ENCODE results near the gene TXNRD2.

TXNRD2 gene

DNA sequence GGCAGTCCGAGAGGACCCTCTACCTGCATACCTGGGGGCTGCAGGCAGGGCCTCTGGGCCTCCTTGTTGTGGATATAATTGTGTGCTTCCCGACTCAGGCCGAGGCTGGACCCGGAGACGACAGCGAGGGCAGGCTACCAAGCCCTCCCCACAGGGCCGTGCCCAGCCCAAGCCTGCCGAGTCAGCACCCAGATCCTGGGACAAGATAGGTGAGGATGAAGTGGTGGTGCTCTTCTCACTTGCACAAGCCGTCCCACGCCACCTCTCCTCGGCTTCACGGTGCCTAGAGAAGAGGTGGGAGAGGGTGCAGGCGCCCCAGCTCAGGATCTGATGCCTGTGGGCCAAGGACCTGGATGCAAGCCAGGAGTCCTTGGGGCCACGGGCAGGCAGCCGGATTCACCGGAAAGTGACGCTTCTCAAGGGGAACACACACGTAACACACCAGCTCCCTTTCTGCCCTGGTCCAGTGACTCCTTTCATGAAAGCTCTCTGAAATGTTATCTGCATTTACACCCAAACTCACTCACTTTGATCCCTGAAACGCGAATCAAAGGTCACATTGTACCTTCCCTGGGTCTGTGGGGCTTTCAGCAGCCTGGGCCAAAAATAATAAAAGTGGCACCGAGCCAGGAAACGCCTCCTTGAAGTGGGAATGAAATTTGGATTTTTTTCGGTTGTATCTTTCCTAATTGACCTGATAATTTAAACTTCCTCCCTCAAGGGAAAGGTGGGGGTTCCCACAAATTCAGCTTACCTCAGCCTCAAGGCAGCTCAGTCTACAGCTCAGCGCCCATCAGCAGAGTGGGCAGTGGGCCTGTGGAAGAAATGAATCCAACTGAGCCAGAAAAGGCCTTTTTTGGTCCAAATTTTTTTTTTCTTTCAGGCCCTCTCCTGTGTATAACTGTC lies 85.9 kb downstream of the TXNRD2 start:
- peak overlapping the region; percentile 95 for H3K4me3 ChIP-seq (ENCODE audit: low read depth, low read length)
- TF ChIP-seq, protein P1, sequence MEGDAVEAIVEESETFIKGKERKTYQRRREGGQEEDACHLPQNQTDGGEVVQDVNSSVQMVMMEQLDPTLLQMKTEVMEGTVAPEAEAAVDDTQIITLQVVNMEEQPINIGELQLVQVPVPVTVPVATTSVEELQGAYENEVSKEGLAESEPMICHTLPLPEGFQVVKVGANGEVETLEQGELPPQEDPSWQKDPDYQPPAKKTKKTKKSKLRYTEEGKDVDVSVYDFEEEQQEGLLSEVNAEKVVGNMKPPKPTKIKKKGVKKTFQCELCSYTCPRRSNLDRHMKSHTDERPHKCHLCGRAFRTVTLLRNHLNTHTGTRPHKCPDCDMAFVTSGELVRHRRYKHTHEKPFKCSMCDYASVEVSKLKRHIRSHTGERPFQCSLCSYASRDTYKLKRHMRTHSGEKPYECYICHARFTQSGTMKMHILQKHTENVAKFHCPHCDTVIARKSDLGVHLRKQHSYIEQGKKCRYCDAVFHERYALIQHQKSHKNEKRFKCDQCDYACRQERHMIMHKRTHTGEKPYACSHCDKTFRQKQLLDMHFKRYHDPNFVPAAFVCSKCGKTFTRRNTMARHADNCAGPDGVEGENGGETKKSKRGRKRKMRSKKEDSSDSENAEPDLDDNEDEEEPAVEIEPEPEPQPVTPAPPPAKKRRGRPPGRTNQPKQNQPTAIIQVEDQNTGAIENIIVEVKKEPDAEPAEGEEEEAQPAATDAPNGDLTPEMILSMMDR (IDR thresholded peaks at IDR 0.05; ENCODE audit: low read depth, low read length), result no peak

DNA sequence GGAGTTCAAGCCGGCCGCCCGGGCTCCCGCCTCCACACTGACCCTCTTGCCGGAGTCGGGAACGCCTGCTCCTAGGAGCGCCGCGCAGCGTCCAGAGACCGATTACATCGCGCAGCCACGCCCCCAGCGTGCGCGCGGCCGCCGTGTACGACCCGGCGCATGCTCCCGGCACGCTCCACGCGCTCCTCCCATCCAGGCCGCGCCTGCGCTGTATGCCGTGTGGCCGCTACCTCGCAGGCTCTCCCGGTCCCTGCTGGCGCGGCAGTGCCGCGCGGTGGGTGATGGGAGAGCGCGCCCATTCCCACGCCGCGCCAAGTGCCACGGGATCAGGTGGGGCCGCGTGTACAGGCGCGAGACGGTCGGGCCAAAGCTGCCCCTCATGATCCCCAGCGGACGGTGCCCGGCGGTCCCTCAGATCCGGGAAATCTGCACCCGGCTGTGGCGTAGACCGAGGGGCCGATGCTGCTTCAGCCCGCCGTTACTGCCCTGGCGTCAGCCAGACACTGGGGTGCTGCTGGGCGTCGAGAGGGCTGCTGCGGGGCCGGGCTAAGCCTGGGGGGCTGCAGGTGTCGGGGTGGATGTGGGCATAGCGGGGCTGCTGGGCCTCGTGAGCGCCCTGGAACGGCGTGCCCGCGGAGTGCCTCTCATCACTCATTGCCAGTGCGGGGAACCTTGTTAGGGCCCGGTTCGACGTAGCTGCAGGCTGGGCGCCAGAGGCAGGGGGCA lies 86.7 kb downstream of the TXNRD2 start, which contains the start of the genes GNB1L and RTL10:
TSS of gene GNB1L (minus strand) at position 97 of the 726 bp plus-strand sequence. CDS start 33,519 bp downstream, outside the sequence.
TSS of gene RTL10 (minus strand) at position 97 of the 726 bp plus-strand sequence. CDS start 2,613 bp downstream, outside the sequence.
- TF ChIP-seq, protein P1 (IDR thresholded peaks at IDR 0.05; ENCODE audit: low read depth, low read length), result no peak
- peak within 1 kb of the TSS; percentile 95 for H3K4me3 ChIP-seq (ENCODE audit: low read depth, low read length)

DNA sequence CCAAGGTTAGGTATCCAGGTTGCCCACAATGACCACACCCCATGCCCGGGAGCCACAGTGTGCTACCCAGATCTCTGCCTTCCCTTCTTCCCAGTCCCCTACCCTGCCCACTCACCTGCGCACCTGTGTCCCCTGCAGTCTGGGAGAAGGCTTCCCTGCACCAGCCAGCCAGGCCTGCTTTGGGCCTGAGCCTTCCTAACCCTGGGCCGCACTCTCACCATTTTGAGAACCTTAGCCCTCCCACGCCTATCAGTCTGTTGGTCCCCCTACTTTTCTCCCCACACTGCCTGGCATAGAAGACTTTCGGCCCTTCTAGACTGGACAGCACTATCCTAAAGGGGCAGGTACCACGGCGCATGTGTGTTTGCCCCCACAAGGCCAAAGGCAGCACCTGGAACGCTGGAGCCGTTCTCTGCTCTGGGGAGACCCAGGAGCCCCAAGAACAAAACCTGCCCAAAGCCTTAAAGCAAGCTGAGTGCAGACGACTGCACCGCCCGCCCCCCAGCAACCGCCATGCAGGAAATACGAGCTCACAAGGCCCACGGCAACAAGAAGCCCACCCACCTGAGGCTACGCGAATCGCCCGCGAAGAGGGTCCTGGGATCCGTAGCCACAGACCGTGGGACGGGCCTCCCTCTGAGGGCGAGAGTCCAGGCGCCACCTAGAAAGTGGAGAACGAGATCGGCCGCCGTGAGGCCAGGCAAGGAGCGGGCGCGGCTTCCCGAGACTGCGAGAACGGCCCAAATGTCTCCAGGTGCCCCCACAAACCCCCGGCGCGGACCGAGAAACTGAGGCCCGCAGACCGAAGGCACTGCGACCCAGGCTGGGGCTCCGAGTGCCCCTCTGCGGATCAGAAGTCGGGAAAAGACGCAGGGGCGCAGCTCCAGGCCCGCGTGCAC lies 87.5 kb downstream of the TXNRD2 start:
- H3K4me3 ChIP-seq (ENCODE audit: low read depth, low read length), result peak overlapping the region; percentile 95
- TF ChIP-seq, protein P1 (IDR thresholded peaks at IDR 0.05; ENCODE audit: low read depth, low read length), result no peak

DNA sequence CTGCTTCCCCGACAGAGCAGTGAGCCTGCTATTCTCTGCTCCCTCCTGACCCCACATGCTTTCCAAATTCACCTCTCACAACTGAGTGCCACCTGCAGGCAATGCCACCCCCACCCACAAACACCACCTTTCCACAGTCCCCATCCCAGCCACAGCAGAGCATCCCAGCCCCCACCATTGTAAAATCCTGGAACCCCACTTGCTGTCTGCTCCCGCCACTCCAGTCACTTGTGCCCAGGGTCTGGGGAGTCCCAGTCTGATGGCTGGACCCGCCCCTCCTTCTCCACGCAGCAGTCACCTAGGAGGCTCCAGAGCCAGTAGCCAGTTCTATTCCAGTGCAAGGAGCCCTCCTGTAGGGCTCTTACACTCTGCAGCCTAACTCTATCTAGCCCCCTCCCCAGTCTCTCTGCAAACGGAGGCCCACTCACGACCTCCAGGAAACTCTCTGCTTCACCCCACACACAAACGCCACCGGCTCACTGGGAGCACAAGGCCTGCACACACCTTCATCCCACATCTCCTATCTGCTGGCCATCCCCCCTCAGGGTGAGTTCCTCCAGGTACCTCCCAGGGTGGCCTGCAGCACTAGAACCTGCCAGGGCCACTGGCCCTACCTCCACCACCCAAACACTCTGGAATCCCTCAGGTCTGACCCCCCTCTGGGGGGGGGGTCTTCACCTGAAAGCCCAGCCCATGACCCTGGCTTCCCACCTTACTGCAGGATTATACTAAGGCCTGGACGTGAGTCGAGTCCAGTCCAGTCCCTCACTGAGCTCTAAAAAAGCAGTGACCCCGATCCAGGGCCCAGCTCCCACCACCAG lies 88.3 kb downstream of the TXNRD2 start:
- TF ChIP-seq, protein P1 (IDR thresholded peaks at IDR 0.05; ENCODE audit: low read depth, low read length), result no peak

DNA sequence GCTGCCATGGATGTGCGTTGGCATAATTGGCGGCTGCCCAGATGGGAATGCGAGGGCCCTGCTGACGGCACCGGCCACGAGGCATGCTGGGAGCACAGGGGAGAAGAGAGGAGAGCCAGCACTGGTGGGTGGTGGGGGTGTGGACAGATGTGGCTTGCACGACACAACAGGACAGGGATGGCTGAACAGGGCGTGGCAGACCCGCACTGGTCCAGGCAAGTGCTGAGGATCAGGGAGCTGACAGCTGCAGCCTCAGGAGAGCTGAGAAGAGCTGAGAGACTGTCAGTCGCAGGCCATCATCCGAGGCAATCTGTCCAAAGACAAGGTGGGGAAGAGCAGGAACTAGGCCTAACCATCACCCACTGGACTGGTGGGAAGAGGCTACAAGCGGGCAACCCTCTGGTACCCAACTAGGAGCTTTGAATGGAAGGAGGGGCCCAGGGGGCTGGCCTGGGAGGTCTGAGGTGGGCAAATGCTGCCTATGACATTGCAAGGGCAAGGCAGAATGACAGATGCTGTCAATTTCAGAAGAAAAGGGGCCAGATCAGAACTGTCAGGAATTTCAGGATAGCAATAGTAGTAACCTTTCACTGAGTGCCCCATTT lies 89.3 kb downstream of the TXNRD2 start:
- peak overlapping the region; percentile 95 for H3K4me3 ChIP-seq (ENCODE audit: low read depth, low read length)

More for the DNA sequence above, 88.3 kb downstream of the TXNRD2 start:
- peak overlapping the region; percentile 95 for H3K4me3 ChIP-seq (ENCODE audit: low read depth, low read length)

More for the DNA sequence above, 89.3 kb downstream of the TXNRD2 start:
- TF ChIP-seq, protein P1 (IDR thresholded peaks at IDR 0.05; ENCODE audit: low read depth, low read length), result no peak

Data from WI38 (cell line).